ENCODE results near the gene ALKAL2. TPM values are rescaled to one million over a fixed set of nuclear protein-coding genes. Genes with fewer than 3 reads are reported as not detected.

ALKAL2 gene
- total and polyA plus RNA-seq, 7 experiments from 2014 or later: 0.18 to 0.49 TPM; not detected in 5

- Histone ChIP-seq H3K4me1 (ENCODE audit: control insufficient read depth in 2 of 2, insufficient read depth in 2 of 2, low read length in 2 of 2) (no peaks in the 10 kb centered on the region), H3K4me3 (ENCODE audit: low read length) (no peak overlapping the region), H3K9me3 (ENCODE audit: control insufficient read depth in 2 of 3, low read length in 3 of 3) (no peaks in the 10 kb centered on the region), H3K27me3 (ENCODE audit: control insufficient read depth in 2 of 2, insufficient read depth in 2 of 2, low read length in 2 of 2) (no peaks in the 10 kb centered on the region), H3K27ac (ENCODE audit: low read depth, low read length) (no peak overlapping the region), H3K36me3 (ENCODE audit: control insufficient read depth in 2 of 3, insufficient read depth in 3 of 3, low read length in 3 of 3) (no peaks in the 10 kb centered on the region)
- Mint-ChIP-seq H3K4me3 (no peak overlapping the region), H3K36me3 (peaks cover 0 to 5% (median 0%) of the 10 kb centered on the region in 5 donors), H3K27ac (no peak overlapping the region), H3K9me3 (peaks cover 0 to 10% (median 5%) of the 10 kb centered on the region in 11 donors), H3K27me3 (peaks cover 17 to 39% (median 32%) of the 10 kb centered on the region in 5 donors), H3K4me1 (no peaks in the 10 kb centered on the region)
- intact Hi-C loops (cut with micrococcal nuclease): no loop called here
- ChIA-PET CTCF (no interaction called here), POLR2A (no interaction called here)
- no peak for DNase-seq
- no peak for ATAC-seq
These were observed 8.5 kb upstream of the ALKAL2 start for GRCh38 chr2:296354-296753.

GRCh38 chr2:295090-295489 is 7.2 kb upstream of the ALKAL2 start:
- Histone ChIP-seq H3K9me3 (ENCODE audit: control insufficient read depth in 2 of 3, low read length in 3 of 3) (no peaks in the 10 kb centered on the region), H3K4me1 (ENCODE audit: control insufficient read depth in 2 of 2, insufficient read depth in 2 of 2, low read length in 2 of 2) (no peaks in the 10 kb centered on the region), H3K27me3 (ENCODE audit: control insufficient read depth in 2 of 2, insufficient read depth in 2 of 2, low read length in 2 of 2) (peaks cover 0 to 1% of the 10 kb centered on the region in 2 donors), H3K36me3 (ENCODE audit: control insufficient read depth in 2 of 3, insufficient read depth in 3 of 3, low read length in 3 of 3) (no peaks in the 10 kb centered on the region), H3K4me3 (ENCODE audit: low read length) (no peak overlapping the region), H3K27ac (ENCODE audit: low read depth, low read length) (no peak overlapping the region)
- intact Hi-C loops (cut with micrococcal nuclease): no loop called here
- H3K9me3 Mint-ChIP-seq: peaks cover 0 to 5% (median 3%) of the 10 kb centered on the region in 11 donors
- no peak for DNase-seq
- ATAC-seq: no peak
- POLR2A ChIA-PET: no interaction called here
- CTCF ChIA-PET: no interaction called here
- H3K4me1 Mint-ChIP-seq: peaks cover 0 to 2% (median 1%) of the 10 kb centered on the region in 7 donors
- no peaks in the 10 kb centered on the region for H3K36me3 Mint-ChIP-seq
- H3K27ac Mint-ChIP-seq: no peak overlapping the region
- H3K4me3 Mint-ChIP-seq: no peak overlapping the region
- peaks cover 25 to 43% (median 40%) of the 10 kb centered on the region in 5 donors for H3K27me3 Mint-ChIP-seq

- intact Hi-C loops (cut with micrococcal nuclease): loop anchor here (1.0 to 5.0 kb wide), 3 partner anchors 44 to 347 kb away; no protein-coding TSS in a partner anchor
These were observed 2.3 kb upstream of the ALKAL2 start for GRCh38 chr2:290090-290722.

GRCh38 chr2:289362-290089 is 1.6 kb upstream of the ALKAL2 start:
- peaks cover 2 to 8% of the 10 kb centered on the region in 2 donors for H3K27me3 ChIP-seq (ENCODE audit: control insufficient read depth in 2 of 2, insufficient read depth in 2 of 2, low read length in 2 of 2)
- Mint-ChIP-seq H3K27ac (no peak overlapping the region), H3K36me3 (no peaks in the 10 kb centered on the region)

More at GRCh38 chr2:290090-290722, 2.3 kb upstream of the ALKAL2 start:
- ChIA-PET CTCF (interaction anchor here (0.6 to 2.2 kb wide), 13 partner anchors 10 to 275 kb away, joined by 3 to 7 read pairs (median 4); no protein-coding TSS in a partner anchor), POLR2A (interaction anchor here (1.0 to 1.1 kb wide), 2 partner anchors 10 to 13 kb away, joined by 3 read pairs; no protein-coding TSS in a partner anchor)
- Histone ChIP-seq H3K9me3 (ENCODE audit: control insufficient read depth in 2 of 3, low read length in 3 of 3) (no peaks in the 10 kb centered on the region), H3K4me3 (ENCODE audit: low read length) (peak overlapping the region; percentile 55), H3K4me1 (ENCODE audit: control insufficient read depth in 2 of 2, insufficient read depth in 2 of 2, low read length in 2 of 2) (peaks cover 10 to 12% of the 10 kb centered on the region in 2 donors), H3K27me3 (ENCODE audit: control insufficient read depth in 2 of 2, insufficient read depth in 2 of 2, low read length in 2 of 2) (peaks cover 2 to 8% of the 10 kb centered on the region in 2 donors), H3K36me3 (ENCODE audit: control insufficient read depth in 2 of 3, insufficient read depth in 3 of 3, low read length in 3 of 3) (no peaks in the 10 kb centered on the region), H3K27ac (ENCODE audit: low read depth, low read length) (no peak overlapping the region)
- H3K36me3 Mint-ChIP-seq: no peaks in the 10 kb centered on the region
- H3K4me1 Mint-ChIP-seq: peaks cover 0 to 16% (median 8%) of the 10 kb centered on the region in 7 donors
- H3K27me3 Mint-ChIP-seq: peaks cover 24 to 53% (median 41%) of the 10 kb centered on the region in 5 donors
- DNase-seq (peak; percentile 20 to 57 (median 45)), ATAC-seq (peak; percentile 60)
- no peak overlapping the region for H3K27ac Mint-ChIP-seq
- H3K9me3 Mint-ChIP-seq: no peaks in the 10 kb centered on the region
- H3K4me3 Mint-ChIP-seq: peak overlapping the region; percentile 76 to 90 (median 84)

GRCh38 chr2:288758-289361 is 969 bp upstream of the ALKAL2 start:
- H3K36me3 Mint-ChIP-seq: no peaks in the 10 kb centered on the region
- H3K27me3 Mint-ChIP-seq: peaks cover 23 to 53% (median 34%) of the 10 kb centered on the region in 5 donors
- ChIA-PET CTCF (interaction anchor here (1.0 to 2.2 kb wide), 2 partner anchors 13 to 269 kb away, joined by 4 to 5 read pairs; no protein-coding TSS in a partner anchor), POLR2A (interaction anchor here (0.5 to 1.0 kb wide), 2 partner anchors 9 to 29 kb away, joined by 3 read pairs; no protein-coding TSS in a partner anchor)
- H3K27me3 ChIP-seq (ENCODE audit: control insufficient read depth in 2 of 2, insufficient read depth in 2 of 2, low read length in 2 of 2): peaks cover 2 to 8% of the 10 kb centered on the region in 2 donors
- H3K4me1 Mint-ChIP-seq: peaks cover 0 to 16% (median 8%) of the 10 kb centered on the region in 7 donors
- H3K4me3 Mint-ChIP-seq: peak overlapping the region in 7 of 10 donors; percentile 44 to 90 (median 66)
- no peaks in the 10 kb centered on the region for H3K36me3 ChIP-seq (ENCODE audit: control insufficient read depth in 2 of 3, insufficient read depth in 3 of 3, low read length in 3 of 3)
- H3K4me3 ChIP-seq (ENCODE audit: low read length): peak overlapping the region; percentile 55
- no peak for ATAC-seq
- H3K4me1 ChIP-seq (ENCODE audit: control insufficient read depth in 2 of 2, insufficient read depth in 2 of 2, low read length in 2 of 2): peaks cover 10 to 12% of the 10 kb centered on the region in 2 donors
- no peaks in the 10 kb centered on the region for H3K9me3 ChIP-seq (ENCODE audit: control insufficient read depth in 2 of 3, low read length in 3 of 3)
- intact Hi-C loops (cut with micrococcal nuclease): no loop called here
- no peak for DNase-seq
- H3K27ac Mint-ChIP-seq: peak overlapping the region in 1 of 9 donors; percentile 62
- H3K9me3 Mint-ChIP-seq: no peaks in the 10 kb centered on the region
- H3K27ac ChIP-seq (ENCODE audit: low read depth, low read length): no peak overlapping the region

More at GRCh38 chr2:289362-290089, 1.6 kb upstream of the ALKAL2 start:
- Histone ChIP-seq H3K4me1 (ENCODE audit: control insufficient read depth in 2 of 2, insufficient read depth in 2 of 2, low read length in 2 of 2) (peaks cover 10 to 12% of the 10 kb centered on the region in 2 donors), H3K9me3 (ENCODE audit: control insufficient read depth in 2 of 3, low read length in 3 of 3) (no peaks in the 10 kb centered on the region), H3K4me3 (ENCODE audit: low read length) (peak overlapping the region; percentile 55), H3K27ac (ENCODE audit: low read depth, low read length) (no peak overlapping the region), H3K36me3 (ENCODE audit: control insufficient read depth in 2 of 3, insufficient read depth in 3 of 3, low read length in 3 of 3) (no peaks in the 10 kb centered on the region)
- DNase-seq (peak in 5 of 9 donors; percentile 9 to 28 (median 21)), ATAC-seq (peak; percentile 31)
- Mint-ChIP-seq H3K9me3 (no peaks in the 10 kb centered on the region), H3K4me3 (peak overlapping the region; percentile 76 to 90 (median 84)), H3K27me3 (peaks cover 23 to 53% (median 35%) of the 10 kb centered on the region in 5 donors), H3K4me1 (peaks cover 0 to 16% (median 8%) of the 10 kb centered on the region in 7 donors)
- ChIA-PET CTCF (interaction anchor here (0.6 to 2.2 kb wide), 10 partner anchors 9 to 274 kb away, joined by 3 to 7 read pairs (median 4); no protein-coding TSS in a partner anchor), POLR2A (interaction anchor here (0.5 to 1.1 kb wide), 3 partner anchors 9 to 29 kb away, joined by 3 read pairs; no protein-coding TSS in a partner anchor)
- intact Hi-C loops (cut with micrococcal nuclease): loop anchor here (1.0 to 5.0 kb wide), 3 partner anchors 43 to 348 kb away; no protein-coding TSS in a partner anchor

- POLR2A ChIA-PET: no interaction called here
- H3K27me3 Mint-ChIP-seq: peaks cover 23 to 46% (median 34%) of the 10 kb centered on the region in 5 donors
- peaks cover 0 to 7% (median 0%) of the 10 kb centered on the region in 5 donors for H3K36me3 Mint-ChIP-seq
- Histone ChIP-seq H3K27ac (ENCODE audit: low read depth, low read length) (no peak overlapping the region), H3K4me1 (ENCODE audit: control insufficient read depth in 2 of 2, insufficient read depth in 2 of 2, low read length in 2 of 2) (peaks cover 10 to 12% of the 10 kb centered on the region in 2 donors), H3K4me3 (ENCODE audit: low read length) (no peak overlapping the region), H3K27me3 (ENCODE audit: control insufficient read depth in 2 of 2, insufficient read depth in 2 of 2, low read length in 2 of 2) (peaks cover 2 to 8% of the 10 kb centered on the region in 2 donors), H3K9me3 (ENCODE audit: control insufficient read depth in 2 of 3, low read length in 3 of 3) (no peaks in the 10 kb centered on the region), H3K36me3 (ENCODE audit: control insufficient read depth in 2 of 3, insufficient read depth in 3 of 3, low read length in 3 of 3) (peaks cover 0 to under 1% (median 0%) of the 10 kb centered on the region in 3 experiments)
- peak overlapping the region in 2 of 10 donors; percentile 54 to 59 for H3K4me3 Mint-ChIP-seq
- intact Hi-C loops (cut with micrococcal nuclease): no loop called here
- no peak for ATAC-seq
- no peak overlapping the region for H3K27ac Mint-ChIP-seq
- H3K4me1 Mint-ChIP-seq: peaks cover 0 to 16% (median 8%) of the 10 kb centered on the region in 7 donors
- peak in 1 of 9 donors; percentile 13 for DNase-seq
- CTCF ChIA-PET: no interaction called here
- H3K9me3 Mint-ChIP-seq: no peaks in the 10 kb centered on the region
These were observed 413 bp downstream of the ALKAL2 start for GRCh38 chr2:287471-287885.
